ENCODE results near the gene IST1.
"Not testable (repeated sequence)": the region's sequence is repeated elsewhere in the genome, so short reads cannot be mapped to it uniquely, and the experiment has no call there.

Gene IST1

DNA sequence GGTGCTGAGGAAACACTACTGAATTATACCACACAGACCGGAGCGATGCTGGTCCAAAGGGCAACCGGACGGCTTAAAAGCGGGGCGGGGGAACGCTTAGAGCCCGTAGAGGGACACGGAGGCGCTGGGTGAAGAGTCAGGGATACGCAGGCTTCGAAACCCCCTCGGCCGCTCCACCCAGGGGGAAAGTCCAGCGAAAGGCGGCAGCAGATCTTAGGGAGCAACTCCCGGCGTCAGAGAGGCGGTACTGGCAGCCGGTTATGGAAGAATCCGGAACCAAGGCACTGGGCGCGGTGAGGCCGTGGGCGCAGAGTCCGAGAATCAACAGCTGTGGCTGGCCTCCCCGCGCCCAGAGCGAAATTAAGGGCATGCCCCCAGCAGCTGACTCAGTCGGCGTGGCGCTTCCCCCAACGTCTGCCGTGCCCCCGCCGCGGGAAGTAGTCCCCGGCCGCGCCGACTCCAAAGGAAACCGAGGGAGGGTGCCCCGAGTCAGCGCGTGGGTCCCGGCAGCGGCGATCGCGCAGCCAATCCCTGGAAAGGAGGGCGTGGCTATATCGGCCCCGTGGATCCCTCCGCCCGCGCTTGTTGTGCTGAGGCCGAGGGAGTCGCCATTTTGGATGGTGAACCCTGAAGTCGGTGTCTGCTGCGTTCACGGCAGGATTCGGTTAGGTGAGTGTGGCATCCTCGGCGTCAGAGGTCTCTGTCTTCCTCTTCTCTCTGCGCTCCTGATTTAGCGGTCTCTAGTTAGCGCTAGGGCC lies at the start of gene IST1:
Gene IST1 (plus strand): TSS at position 611 of the 758 bp plus-strand sequence. CDS start 20,110 bp downstream, outside the sequence.
- peak; percentile 87 for DNase-seq

DNA sequence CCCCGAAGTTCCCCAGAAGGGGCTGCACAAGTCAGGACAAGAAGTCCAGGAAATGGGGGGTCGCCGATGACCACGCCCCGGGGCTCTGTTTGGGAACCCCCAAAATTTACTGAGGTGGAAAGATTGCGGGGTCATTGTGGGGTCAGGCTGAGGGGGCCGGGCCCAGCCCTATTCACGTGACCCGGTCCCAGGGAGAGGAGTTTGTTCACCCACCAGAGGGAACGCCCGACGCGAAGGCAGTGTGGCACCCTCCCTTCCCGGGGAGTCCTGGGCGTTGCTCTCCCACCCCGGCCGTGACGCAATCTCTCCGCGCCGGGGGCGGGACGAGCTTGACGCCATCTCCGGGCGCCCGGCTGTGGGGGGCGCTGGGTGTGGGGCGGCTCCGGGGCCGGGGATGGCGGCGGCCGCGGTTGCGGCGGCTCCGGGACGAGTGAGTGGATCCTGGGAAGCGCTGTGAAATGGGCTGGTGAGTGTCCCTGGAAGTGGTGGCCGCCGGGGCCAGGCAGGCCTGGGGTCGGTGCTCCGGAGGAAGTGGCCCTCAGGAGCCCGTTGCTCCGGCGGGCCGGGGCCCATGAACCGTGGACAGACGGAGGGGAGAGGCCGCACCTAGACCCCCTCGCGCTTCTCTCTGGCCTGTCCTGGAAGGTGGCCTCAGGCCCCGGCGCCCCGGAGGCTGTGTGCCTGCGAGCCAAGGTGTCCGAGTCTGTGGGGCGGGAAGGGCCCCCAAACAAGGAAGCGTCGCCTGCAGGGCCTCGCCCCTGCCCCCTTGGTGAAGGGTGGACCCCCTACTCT lies 49.5 kb upstream of the IST1 start, which contains the start of gene ATXN1L:
Gene ATXN1L (plus strand): TSS at position 338 of the 792 bp plus-strand sequence. CDS start 3,765 bp downstream, outside the sequence.
- DNase-seq, result peak; percentile 79

DNA sequence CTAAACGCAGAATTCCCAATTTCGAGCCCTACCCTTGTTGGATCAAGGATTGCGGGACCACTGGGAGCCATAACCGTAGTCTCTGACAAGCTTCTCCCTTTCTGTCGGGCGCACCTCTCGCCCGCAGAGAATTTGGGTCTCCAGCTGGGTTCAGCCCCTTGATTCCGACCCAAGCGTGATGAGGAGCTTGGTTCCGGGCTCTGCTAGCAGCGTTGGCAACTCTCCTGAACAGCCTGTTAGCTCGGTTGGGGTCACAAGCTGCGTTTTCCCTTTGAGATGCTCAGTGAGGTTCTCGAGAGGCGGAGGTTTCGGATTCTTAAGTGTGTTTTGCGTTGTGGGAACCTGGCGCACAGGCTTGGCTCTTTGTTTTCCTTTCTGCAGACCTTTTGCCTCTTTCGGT lies 48.9 kb upstream of the IST1 start:
- no peak for DNase-seq

DNA sequence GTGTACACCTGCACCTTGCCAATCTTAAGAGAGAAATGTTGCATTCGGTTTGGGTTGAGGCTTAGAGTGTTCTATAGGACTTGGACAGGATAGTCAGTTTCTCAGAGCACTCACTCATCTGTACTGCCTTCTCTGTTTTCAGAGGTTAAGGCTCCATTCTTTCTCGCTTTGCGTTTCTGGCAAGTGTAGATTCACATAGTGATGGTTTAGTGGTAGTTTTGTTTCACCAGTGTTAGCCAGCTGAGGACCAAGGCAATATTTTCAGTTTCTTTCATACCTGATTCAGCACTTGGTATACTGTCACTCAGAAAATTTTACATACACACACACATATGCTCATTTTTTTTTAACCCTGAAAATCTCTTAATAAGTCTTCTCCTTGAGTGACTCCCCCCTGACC lies 48.2 kb upstream of the IST1 start:
- DNase-seq, result no peak

DNA sequence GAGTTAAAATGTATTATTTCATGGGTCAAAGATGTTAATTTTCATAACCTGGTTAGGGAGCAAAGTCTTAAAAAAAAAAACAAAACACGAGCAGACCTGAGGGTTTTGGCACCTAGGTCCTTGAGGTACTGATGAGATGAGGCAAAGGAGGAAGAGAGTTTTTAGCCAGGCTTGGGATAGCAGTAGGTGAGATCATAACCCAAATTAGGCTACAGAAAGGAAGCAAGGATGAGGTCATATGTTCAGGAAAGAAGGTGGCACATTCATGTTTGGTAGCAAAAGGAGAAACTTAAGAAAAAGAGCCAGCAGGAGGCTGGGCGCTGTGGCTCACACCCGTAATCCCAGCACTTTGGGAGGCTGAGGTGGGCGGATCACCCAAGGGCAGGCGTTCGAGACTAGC lies 46.7 kb upstream of the IST1 start:
- DNase-seq, result no peak

DNA sequence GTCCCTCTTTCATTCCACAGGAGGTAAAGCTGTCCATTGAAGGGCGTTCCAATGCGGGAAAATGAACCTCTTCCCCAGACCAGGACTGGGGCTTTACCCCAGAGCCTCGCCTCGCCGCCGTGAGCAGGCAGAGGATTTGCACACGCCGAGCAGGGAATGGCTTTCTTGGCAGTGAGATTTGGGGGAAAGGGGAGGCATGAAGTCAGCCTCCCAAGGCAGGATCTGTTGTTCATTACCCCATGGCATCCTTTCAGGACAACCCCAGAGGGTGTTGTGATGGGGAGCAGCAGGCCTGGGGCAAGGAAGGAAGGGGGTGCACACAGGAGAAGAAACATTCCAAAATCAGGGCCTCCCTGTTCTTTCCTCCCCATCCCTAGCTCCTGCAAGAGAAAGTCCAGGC lies 43.6 kb upstream of the IST1 start:
- no peak for DNase-seq

DNA sequence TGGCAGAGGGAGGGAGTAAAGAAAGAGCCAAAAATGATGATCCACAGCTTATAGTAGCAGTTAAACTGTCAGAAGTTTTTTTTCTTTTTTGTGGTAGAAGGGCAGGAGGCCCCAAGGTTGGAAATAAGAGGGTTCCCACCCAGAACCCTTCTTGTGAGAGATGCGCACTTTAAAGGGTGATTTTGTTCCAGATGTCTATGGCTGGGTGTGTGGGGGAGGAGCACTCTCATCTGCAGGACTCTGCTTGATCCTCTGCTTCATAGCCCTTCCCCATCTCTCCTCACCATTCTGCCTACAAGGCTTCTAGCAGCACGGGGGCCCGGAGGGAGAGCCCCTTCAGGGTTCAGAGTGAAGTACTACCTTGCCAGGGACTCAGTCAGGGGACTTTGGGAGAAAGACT lies 43.2 kb upstream of the IST1 start:
- DNase-seq, result no peak

DNA sequence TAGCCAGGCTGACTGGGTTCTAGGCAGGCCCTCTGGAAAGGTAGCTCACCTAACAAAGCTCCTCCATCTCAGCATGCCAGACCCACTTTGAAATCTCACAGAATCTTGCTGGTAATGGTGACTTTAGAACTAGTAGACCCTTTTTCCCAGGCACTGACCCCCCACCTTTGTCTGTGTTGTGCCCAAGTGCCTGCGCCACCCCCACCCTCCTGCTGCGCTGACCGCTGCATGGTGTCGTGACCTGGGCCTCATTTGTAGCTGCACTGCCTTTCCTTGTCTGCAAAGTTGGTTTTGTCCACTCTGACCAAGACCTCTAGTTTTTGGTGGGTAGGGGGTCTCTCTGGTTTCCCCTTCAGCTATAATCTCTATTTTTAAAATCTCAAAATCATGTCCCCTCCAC lies 42.8 kb upstream of the IST1 start:
- no peak for DNase-seq

DNA sequence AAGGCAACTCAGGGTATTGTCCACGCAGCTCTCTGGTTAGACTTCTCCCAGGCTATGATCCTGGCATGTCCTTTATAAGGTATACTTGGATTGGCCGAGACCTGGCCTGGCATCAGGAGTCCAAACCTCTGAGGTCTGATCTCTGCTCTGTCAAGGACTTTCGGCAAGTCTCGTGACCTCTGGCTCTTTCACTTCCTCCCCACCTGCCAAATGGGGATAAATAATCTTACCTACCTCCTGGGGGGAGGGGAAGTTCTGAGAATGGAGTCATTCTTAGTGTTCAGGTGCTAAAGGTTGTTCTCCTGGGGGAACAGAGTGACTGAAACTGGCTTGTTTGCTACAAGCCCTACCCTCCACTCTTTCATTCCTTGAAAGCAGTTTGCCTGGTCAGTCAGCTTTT lies 41.9 kb upstream of the IST1 start:
- DNase-seq, result no peak

DNA sequence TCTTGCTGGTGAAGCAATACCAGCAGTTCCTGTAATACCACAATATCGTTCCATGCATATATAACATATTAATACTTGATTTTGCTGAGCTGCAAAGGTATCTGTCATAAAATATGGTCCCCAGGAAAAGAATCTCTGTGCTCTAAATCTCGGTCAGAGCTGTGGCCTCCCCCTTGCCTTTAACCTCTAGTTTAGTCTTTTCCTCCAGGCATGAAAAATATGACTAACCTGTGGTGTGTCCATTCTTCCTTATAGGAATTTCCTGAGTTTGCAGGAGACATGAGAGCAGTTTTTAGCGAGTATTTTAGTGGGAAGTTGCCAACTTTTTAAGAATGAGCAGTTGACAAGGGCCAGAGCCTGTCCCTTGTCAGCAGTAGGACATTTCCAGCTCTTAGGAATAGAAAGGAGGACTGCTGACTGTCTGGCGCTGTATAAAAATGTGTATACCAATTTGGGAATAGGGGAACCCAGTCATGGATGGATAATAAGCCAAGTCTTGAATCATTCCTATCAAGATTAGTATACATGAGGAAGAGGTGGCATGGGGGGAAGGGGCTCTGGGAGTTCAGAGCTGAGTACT lies 40.9 kb upstream of the IST1 start:
- no peak for DNase-seq

DNA sequence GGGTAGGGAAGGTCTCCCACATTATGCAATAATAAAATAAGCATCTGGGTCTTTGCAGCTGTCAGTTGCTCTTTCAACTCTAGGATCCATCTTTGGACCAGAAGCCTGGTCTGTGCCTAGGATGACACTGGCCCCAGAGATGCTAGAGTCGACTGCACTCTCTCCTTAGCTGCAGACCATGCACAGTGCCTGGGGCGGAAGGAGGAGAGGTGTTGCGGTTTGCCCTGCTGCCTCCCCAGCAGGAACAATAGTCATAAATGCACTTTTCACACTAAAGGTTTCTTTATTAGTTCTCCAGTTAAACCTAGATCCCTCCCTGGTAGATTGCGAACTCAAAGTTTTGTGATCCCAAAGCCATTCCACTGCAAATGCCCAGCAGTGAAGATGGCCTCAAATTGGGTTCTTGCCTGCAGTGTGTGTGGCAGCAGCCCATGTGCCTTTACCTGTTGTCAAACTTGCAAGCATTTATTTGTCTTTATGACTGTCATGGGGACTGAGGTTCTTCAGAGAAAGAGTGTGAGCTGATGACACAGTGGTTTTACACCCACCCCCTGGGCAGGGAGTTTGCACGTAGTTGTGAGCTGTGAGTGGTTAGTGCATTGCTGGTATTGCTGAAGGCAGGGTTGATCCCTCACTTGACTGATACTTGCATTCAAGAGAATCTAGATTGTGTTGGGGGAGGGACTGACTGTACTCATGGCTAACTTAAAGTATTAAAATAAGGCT lies 39.2 kb upstream of the IST1 start:
- DNase-seq, result no peak

DNA sequence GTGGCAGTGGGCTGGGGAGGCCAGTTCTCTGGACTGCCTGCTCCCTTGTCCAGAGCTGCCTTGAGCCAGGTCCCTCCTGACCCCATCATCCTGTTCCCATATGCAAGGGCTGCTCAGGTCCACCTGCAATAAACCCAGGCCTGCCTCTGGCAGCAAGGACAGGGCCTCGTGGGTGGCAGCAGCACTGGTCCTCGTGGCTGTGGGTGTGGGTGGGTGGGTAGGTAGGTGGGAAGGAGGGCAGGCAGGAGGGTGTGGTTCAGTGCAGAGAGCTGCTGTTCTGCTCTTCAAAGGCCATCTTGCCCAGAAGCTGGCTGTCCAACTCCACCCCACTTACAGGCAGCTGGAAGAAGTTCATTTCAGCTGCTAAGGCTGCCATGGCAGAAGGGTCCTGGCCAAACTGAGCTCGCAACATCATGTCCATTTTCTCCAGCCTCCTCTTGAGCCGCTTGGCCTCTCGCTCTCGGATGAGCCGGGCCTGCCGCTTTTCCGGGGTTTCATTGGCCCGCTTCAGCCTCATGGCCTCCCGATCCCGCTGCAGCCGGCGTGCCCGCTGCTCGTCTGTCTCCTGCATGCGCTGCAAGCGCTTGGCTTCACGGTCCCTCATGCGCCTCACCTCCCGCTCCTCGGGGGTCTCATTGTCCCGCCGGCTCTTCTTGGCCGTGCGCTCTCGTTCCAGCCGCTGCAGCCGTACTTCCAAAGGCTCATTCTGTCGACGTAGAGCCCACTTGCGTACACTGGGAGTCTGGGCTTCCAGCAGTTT lies 35.4 kb upstream of the IST1 start:
- no peak for DNase-seq

DNA sequence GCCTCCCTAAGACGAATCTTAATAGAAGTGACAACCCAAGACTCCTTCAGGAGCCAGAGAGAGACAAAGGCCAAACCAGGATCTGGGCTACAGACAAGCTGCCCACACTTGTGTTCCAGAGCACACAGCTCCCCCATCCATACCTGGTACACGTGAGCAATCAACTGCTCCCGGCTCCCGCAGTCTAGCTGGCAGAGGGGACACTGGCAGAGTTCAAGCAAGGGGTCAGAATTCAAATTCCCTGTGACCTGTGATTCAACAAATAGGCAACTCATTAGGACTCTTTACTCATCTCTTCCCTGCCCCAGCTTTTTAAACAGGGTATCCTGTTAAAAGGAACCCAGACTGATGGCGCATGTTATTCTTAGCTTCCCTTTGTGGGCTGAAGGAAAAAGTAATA lies 31.3 kb upstream of the IST1 start:
- no peak for DNase-seq

DNA sequence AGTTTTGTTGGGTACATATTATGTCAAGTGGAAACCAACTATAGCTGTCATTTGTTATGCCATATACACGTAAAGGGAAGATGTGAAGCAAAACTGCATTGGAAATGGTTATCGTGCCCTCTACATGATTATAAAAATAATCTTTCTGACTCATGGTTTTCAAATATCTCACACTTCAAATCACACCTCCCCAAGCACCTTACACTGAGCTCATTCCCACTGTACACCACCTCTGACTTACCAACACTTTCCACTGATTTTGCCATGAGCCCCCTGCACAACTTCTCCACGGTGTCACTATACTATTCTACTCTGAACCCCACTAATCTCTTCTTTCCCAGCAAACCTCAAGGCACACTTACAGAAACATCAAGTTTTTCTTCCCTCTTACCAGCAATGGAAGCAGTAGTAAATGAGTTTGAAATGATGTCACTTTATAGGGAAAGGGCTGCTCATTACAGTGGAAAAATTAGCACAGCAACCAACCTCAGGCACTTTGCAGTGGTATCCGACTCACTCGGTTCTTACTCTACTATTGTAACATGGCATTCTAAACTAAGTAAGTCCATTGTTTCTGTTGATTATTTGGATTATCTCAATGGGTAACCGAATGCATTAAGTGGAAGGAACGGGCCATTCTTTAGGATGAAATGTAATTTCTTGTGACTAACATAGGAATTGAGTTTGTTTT lies 30.0 kb upstream of the IST1 start:
- DNase-seq, result no peak

DNA sequence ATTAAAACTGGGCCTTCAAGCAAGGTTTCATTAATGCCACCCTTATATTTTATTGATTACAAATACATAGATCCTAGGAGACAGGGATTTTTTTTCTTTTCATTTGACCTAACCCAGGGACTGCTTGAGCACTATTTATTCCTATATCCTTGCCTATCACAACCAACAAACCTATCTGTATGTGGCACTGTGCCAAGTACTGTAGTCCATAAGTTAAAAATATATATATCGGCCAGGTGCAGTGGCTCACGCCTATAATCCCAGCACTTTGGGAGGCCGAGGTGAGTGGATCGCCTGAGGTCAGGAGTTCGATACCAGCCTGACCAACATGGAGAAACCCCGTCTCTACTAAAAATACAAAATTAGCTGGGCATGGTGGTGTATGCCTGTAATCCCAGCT lies 28.2 kb upstream of the IST1 start:
- DNase-seq, result not testable (repeated sequence)

DNA sequence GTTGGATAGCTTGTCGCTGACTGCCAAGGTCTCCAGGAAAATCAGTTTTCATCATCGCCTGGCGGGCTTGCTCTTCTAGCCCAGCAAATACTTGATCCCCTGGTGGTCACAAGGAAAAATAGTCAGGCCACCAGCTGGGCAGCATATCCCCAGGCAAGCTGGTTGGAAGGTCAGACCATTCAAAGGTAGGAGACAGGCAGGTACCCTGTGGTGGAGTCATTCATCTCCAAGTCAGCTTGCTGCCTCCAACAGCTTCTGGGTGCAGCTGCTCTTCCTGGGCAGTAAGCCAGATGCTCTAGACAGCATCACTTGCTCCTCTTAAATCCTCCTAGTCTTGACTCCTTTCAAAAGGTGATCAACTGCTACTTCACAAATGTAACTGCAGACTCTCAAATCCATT lies 27.4 kb upstream of the IST1 start:
- peak; percentile 21 for DNase-seq

DNA sequence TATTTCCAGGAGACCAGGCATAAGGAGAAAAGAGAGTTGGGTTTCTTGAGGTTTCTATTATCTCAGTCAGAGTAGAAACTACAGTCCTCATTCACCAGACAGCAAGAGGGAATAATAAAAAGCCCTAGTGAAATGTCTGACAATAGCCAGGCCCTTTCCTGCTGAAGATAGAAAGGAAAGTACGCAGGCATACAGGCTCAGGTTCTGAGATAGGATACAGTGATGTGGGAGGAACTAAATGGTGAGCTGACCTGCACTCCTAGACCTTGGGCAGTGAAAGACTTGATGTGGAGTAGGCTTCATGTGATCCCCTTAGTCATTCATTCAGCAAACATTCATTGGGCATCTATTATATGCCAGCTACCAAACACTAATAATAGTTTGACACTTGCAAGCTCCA lies 26.2 kb upstream of the IST1 start:
- no peak for DNase-seq

DNA sequence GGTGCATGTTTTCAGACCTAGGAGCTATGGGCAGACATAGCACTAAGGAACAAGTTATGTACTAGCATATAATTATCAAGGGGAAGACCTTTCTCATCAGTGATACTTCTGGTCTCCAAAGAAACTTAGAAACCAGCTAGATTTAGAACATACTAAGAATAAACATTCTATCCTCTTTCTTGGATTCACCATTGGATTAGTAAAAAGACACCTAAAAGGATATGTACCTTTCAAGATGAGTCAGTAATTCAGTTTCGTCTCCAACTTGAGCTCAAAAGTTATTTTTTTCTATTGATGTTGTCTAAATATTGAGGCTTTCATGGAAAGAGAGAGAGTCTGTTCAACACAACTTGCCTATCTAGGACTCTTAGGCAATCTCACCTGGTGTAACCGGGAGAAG lies 24.5 kb upstream of the IST1 start:
- DNase-seq, result no peak

DNA sequence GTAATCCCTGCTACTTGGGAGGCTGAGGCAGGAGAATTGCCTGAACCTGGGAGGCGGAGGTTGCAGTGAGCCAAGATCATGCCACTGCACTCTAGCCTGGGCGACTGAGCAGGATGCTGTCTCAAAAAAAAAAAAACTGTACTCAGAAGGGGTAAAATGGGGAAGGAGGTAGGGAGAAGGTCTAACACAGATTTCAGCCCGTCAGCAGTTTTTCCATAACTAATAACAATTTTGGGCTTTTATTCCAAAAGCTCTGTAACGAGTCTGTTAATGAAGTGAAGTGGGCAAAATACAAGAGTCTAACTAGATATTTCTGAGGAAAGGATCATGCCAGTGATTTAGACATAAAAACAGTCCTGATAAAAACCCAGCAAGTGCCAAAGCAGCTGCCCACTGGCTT lies 22.1 kb upstream of the IST1 start:
- DNase-seq, result no peak

DNA sequence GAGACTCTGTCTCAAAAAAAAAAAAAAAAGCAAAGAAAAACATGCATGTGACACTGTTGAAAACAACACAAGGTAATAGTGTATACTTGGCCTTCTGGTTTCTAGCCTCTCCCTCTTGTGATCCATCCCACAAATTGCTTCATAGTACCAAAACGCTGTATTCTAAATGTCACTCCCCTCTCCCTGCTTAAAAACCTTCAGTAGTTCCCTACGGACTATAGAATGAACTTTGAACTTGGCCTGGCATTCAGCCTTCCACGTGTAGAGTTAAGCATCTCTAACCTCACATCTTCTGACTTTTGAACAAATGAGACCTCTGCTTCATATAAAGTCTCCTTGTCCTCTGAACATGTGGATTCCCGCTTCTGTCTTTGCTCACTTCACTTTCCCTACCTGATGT lies 16.4 kb upstream of the IST1 start:
- no peak for DNase-seq

DNA sequence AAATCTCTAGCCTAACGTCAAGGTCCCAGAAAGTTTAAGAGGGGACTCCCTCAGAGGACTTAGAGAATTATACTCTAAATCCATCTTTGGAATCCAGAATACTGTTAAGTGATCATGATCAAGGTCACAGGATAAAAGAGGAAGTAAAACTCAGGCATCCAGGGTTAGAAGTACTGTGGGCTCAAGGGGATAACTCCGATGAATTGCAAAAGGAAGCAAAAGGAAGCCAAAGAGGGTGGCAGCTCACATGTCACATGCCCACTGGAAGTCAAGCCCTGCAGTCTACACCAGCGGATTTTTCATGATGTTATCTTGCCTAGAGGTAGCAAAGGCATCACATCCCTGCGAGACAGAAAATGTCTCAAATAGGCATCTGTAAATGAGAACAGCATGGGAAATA lies 15.2 kb upstream of the IST1 start:
- no peak for DNase-seq
